GM19438 (cell line): ENCODE measurements around the gene SLC35E2B.
"Not testable (repeated sequence)": the region's sequence is repeated elsewhere in the genome, so short reads cannot be mapped to it uniquely, and the experiment has no call there.

Source experiments
- ATAC-seq: cut with Tn5 transposase; IDR thresholded peaks from one replicate; pipeline ENCODE4 v1.9.1; 2021; ENCODE audit warnings: low read depth; ENCODE audit not compliant: unreplicated experiment

Gene SLC35E2B

DNA sequence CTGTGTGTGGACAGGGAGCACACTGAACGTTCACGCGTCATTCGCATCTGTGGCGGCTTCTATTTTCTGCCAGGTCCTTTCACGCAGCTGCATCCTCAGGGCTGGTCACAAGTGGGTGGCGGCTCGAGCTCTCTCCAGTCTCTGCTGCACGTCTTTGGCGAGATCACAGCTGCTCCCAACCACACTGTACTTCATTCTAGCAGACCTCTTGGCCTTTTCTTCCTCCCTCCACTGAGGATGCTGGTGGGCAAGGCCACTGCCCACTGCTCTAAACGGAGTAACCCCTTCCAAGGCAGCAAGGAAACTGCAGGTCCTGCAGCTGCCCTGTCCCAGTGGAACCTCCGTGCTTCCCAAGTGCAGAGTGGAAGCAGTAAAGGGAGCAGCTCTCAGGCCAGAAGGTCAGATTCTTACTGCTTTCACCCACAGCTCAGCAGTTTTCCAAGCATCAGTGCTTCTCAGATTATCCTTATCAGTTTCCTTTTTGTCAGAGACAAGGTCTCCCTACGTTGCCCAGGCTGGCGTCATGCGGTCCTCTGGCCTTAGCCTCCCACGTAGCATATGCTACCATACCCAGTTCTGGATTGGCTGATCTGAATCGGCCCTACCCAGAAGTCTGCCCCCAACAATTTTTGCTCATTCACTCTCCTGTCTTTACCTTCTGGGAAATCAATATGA, 44.9 kb downstream of the SLC35E2B start:
- ATAC-seq = not testable (repeated sequence)

DNA sequence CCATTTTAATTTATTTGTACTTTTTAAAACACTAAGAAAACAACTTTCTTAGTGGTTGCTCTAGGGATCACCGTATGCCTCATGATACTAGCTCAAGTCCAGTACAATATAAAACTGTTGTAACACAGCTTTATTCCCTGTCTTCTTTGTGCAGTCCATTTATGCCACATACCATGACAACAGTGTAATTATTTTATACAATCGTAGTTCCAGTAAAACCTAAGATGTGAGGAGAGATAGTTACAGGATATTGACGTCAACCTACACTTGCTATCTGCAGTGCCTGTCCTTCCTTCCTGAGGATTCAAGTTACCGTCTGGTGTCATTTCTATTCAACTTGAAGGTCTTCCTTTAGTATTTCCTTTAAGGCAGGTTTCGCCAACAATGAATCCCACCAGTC, 46.3 kb downstream of the SLC35E2B start:
- not testable (repeated sequence) for ATAC-seq

DNA sequence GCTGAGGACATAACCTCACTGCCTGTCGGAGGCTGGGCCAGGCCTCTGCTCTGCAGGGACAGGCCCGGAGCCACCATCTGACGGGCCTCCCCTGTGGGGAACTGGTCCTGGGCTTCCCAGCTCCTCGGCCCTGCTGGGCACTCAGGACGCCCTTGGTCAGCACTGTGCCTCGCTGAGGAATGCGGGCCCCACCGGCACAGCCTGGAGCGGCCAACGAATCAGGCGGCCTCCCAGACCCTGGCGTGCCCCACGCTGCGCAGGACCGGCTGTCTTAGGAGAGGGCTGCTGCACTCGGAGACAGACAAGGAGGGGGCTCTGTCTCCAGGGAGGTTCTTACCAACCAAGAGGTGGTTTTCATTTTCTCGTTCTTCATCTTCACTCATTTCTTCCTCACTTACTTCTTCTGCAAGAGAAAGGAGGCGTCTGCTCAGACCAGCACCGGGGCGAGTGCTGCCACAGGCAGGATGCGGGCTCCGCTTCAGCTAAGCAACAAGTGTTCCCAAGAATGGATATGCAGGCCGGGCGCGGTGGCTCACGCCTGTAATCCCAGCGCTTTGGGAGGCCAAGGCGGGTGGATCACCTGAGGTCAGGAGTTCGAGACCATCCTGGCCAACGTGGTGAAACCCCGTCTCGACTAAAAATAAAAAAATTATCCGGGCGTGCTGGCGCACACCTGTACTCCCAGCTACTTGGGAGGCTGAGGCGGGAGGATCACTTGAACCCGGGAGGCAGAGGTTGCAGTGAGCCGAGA, 51.7 kb downstream of the SLC35E2B start:
- ATAC-seq = not testable (repeated sequence)

DNA sequence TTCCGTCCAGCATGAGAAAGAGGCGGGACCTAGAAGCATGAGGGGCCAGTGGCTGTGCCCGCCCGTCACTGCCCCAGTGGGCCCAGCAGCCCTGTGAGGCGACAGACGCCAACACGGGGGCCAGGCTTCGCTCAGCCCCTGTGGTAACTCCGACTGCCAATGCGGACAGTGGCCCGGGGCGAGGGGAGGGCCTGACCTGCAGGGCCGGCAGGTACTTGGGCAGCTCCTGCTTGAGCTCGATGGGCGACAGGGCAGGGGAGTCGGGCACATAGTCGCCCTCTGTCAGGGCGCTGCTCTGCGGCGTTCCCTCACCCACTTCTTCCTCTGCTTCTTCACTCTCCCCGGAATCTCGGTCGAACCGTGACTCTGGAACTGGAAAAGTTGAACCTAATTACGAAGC, 52.5 kb downstream of the SLC35E2B start:
- not testable (repeated sequence) for ATAC-seq

DNA sequence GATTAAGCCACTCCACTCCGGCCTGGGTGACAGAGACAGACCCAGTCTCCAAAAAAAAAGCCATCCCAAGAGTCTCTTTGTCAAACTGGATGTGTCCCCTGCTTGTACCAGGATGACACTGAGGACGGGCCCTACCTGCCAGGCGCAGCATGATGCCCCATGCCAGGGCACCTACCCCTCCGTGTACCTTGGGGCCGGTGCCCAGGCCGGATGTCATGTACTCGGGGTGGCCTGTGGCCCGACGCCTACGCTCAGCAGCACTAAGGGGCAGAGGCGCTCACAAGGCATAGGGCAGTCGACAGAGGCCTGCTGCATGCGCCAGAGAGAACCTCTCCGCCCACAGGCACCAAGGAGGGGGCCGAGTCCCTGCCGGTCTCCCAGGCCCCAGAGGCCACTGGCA, 53.2 kb downstream of the SLC35E2B start:
- ATAC-seq = not testable (repeated sequence)

DNA sequence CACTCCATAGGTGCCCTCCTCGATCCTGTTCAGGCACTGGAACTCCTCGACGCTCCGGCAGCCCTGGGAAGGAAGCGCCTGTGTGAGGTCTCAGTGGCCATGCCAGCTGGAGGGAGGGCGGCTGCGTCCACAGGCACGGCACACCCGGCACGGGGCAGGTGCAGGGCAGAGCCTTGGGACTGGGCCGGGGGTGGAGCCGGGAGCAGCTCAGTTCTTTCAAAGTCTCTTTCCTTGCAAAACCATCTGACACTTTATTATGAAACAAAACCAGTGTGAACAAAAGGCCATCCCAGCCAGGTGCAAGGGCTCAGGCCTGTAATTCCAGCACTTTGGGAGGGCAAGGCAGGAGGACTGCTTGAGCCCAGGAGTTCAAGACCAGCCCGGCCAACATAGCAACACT, 54.1 kb downstream of the SLC35E2B start:
- not testable (repeated sequence) for ATAC-seq

DNA sequence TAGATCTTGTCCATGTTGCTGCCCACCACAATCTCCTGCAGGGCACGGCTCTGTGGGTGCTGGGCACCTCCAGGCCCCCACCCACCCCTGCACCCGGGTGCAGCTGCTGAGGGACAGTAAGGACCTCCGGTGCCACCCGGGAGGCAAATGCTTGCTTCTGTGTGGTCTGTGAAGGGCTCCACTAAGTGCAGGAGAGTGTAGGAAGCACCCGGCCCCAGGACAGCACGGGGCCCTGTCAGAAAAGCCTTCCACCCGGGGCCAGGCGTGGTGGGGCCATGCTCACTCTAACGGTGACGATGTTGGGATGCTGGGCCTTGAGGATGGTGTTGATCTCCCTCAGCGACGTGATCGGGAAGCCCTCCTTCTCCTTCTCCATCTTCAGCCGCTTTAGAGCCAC, 55.1 kb downstream of the SLC35E2B start:
- not testable (repeated sequence) for ATAC-seq

DNA sequence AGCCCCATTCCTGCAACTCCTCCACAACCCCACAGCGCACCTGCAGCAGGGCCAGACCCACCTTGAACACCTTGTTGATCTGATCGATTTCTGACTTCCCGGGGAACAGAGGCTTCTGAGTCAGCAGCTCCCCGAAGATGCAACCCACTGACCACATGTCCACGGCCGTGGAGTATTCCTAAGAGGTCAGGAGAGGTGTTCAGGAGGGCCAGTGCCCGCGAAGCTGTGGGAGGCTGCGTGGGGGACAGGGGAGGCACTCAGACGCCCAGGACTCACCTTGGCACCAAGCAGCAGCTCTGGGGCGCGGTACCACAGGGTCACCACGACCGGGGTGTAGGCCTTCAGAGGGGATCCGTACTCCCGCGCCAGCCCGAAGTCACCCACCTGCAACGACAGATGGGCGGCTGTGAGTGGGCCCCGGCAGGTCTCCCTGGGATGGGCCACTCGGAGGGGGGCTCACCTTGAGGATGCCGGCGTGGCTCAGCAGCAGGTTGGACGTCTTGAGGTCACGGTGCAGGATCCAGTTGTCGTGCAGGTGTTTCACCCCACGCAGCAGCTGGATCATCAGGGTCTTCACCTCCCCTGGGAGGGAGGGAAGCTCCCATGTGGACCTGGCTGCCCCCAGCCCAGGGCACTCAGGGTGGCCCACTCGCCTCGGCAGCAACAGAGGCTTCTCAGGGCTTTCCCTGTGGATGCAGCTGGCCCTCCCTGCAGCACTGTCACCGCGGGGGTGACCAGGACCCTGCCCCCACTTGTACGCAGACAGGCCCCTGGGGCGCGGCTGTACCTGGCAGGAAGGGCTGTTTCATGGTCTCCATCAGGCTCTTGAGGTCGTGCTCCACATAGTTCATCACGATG, 55.7 kb downstream of the SLC35E2B start:
- ATAC-seq = not testable (repeated sequence)

DNA sequence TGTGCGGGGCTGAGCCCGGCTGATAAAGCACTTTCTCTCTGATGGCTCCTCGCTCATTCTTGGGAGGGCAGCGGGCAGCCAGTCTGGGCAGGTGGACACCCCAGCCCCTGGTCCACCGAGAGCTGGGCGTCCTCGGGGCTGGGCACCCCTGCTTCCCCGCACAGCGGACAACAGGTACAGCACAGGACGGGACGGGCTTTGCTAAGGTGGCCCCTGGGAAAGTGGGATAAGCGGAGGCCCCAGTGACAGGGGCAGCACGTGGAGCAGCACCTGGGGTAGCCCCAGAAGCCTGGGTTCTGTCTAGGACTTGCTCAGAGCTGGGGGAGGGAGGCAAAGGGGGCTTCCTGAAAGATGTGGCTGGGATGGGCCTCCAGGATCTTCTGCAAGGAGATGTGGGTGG, 58.0 kb downstream of the SLC35E2B start:
- ATAC-seq = not testable (repeated sequence)

DNA sequence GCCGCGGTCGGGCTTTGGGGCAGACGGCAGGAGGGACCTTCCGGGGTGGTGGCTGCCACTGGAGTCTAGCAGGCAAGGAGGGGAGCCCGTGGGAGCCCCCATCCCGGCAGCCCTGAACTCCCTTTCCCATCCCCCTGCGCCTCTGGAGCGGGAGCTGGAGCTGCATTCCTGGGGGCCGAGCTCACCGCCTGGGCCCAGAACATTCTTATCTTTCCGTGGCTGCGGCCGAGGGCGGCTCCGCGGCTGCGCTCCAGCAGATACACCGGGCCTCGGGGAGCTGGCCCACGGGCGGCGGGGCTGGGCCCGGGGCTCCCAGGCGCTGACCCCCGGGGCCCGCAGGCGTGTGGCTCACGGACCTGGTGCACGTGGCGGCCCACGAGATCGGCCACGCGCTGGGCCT, 59.2 kb downstream of the SLC35E2B start:
- ATAC-seq = not testable (repeated sequence)

DNA sequence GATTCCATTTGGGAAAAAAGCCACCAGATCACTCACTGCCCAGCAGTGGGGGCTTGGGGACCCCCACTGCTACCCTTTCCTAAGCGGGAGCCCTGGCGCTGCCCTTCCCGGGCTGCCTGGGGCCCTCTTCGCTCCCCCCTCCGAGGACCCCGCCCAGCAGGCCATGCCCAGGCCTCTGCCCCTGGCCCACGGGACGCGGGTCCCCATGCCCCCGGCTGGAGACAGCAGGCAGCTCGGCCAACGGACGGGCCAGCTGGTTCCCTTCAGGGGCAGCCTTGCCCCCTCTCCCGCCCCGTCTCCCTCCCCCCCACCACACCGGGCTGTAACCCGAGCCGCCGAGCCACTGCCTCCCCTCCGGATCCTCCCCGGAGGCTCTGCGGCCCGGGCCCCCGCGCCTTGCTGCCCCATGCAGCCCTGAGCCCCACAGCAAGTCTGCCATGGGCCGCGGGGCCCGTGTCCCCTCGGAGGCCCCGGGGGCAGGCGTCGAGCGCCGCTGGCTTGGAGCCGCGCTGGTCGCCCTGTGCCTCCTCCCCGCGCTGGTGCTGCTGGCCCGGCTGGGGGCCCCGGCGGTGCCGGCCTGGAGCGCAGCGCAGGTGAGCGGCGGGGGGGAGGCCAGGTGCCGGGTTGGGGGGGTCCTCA, 60.7 kb downstream of the SLC35E2B start, which contains the start of gene MMP23B:
MMP23B (plus strand) TSS at position 392 of the 639 bp plus-strand sequence; CDS start at position 438, 46 bp downstream.
- no peak for ATAC-seq

DNA sequence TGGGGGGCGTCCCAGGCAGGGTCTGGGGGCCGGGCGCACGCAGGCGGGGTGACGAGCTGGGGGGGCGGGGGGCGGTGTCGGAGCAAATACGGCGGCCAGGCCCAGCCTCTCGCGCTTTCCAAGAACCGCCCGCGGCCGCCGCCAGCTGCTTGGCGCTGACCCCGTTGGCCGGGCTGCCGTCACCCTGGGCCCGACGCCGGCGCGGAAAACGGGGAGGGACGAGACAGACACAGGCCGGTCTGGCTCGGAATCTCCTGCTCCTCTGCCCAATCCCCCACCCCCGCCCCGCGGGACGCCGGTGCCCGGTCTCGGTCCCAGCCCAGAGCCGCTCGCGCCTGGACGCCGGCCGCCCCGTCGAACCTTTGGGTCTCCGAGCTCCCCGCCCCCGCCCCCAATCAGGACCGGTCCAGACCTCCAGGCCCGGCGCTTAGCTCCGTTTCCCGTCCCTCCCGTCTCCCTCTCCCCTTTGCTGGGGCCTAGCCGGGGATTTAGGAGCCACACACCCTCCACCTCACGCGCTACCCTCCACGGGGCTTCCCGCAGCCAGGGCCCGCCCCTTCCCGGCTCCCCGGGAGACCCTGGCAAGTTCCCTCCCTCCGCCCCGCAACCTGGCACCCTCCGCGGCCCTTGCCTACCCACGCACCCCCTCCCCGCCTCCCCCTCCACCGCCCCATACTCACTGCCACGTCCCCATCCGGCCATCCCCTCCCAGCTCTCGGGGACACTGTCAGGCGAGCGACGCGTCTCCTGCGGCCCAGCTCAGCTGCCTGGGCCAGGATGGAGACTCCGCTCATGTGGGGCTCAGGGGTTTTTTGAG, 61.4 kb downstream of the SLC35E2B start:
- ATAC-seq = no peak

DNA sequence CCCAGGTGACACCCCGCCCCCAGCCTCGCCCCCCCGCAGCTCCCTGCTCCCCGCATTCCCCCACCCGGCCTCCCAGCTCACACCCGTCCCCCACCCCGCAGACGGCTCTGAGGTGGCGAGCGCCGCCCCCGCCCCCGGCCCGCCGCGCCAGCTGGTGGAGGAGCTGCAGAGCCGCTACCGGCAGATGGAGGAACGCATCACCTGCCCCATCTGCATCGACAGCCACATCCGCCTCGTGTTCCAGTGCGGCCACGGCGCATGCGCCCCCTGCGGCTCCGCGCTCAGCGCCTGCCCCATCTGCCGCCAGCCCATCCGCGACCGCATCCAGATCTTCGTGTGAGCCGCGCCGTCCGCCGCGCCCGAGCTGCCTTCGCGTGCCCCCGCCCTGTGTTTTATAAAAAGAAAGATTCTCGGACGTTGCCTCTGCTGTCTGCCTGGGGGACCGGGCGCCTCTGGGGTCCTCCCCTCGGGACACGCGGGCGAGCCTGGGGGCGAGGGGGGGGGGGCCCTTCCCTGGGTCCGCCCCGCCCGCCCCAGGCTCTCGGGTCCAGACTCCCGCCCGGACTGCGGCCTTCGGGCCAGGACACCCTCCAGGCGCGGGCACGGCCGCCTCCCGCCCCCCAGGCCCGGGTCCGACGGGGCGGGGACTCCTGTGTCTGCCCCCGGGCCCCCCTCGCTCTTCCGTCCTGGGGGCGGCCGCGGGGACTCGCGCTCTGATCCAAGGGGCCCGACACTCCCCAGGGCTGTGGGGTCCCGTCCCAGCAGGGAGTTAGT, 62.2 kb downstream of the SLC35E2B start:
- ATAC-seq = peak; percentile 53

DNA sequence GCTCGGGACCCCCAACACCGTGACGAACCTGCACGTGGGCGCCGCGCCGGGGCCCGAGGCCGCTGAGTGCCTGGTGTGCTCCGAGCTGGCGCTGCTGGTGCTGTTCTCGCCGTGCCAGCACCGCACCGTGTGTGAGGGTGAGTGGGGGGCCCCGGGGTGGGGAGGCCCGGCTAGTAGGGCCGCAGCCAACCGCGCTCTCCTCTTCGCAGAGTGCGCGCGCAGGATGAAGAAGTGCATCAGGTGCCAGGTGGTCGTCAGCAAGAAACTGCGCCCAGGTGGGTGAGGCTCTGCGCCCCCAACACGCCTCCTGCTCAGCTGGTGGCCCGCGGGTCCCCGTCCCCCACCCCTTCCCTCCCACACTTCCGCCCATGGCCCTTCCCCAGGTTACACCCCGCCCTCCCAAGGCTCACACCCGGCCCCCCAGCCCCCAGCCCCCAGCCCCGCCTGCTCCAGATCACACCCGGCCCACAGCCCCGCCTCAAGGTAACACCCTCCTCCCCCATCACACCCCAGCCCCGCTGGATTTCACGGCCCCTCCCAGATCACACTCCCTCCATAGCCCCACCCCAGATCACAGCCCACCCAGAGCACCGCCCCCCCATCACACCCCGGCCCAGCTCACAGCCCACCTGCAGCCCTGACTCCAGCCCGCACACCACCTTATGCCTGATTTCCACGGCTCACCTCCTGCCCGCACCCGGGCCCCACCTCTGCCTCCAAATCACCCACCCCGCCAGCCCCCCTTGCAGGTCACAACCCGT, 63.0 kb downstream of the SLC35E2B start:
- ATAC-seq = no peak

DNA sequence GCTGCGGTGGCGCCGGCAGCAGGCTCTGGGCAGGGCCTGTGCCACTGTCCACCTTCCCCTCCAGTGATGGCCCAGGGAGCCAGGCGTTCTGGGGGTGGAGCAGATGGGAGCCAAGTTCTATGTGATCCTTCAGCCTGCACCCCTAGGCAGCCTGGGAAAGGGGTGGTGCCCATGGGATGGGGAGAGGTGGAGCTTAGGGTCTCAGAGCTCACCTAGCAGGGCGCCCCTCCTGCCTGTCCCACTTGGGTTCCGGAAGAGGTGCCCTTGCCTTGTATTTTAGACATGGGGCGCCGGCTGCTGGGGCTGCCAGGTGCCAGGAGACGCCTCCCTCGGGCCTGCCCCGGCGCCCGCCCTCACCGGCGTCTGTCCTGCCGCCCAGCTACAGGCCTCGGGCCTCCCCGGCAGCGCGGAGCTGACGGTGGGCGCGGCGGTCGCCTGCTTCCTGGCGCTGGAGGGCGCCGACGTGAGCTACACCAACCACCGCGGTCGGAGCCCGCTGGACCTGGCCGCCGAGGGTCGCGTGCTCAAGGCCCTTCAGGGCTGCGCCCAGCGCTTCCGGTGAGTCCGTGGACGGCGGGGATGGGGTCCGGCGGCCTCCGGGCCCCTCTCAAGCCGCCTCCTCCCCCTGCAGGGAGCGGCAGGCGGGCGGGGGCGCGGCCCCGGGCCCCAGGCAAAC, 63.7 kb downstream of the SLC35E2B start:
- no peak for ATAC-seq

DNA sequence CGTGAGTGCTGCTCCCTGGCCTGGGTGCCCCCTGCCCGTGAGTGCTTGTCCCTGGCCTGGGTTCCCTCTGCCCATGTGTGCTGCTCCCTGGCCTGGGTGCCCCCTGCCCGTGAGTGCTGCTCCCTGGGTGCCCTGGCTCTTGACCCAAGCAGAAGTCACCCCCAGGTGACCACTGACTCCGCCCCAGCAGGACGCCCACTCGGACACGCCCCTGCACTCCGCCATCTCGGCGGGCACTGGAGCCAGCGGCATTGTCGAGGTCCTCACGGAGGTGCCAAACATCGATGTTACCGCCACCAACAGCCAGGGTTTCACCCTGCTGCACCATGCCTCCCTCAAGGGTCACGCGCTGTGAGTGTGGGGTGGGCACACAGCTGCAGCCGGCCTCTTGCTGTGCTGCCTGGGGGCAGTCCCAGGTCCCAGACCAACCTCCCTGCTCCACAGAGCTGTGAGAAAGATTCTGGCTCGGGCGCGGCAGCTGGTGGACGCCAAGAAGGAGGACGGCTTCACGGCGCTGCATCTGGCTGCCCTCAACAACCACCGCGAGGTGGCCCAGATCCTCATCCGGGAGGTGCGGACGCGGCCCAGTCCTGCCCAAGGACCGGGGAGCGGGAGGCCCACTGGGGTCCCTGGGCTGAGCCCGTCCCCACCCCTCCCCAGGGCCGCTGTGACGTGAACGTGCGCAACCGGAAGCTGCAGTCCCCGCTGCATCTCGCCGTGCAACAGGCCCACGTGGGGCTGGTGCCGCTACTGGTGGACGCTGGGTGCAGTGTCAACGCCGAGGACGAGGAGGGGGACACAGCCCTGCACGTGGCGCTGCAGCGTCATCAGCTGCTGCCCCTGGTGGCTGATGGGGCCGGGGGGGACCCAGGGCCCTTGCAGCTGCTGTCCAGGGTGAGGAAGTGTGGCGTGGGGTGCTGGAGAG, 64.5 kb downstream of the SLC35E2B start:
- ATAC-seq = no peak
